Measurements from ENCODE around the gene DLG4. TPM values are rescaled to one million over a fixed set of nuclear protein-coding genes. Genes with fewer than 3 reads are reported as not detected.

The DLG4 gene
- total and polyA plus RNA-seq, 9 donors: 11.0 to 67.7 (median 28.3) TPM

GRCh38 chr17:7178973-7179316 is 40.7 kb downstream of the DLG4 start:
- no peak for DNase-seq

DNA sequence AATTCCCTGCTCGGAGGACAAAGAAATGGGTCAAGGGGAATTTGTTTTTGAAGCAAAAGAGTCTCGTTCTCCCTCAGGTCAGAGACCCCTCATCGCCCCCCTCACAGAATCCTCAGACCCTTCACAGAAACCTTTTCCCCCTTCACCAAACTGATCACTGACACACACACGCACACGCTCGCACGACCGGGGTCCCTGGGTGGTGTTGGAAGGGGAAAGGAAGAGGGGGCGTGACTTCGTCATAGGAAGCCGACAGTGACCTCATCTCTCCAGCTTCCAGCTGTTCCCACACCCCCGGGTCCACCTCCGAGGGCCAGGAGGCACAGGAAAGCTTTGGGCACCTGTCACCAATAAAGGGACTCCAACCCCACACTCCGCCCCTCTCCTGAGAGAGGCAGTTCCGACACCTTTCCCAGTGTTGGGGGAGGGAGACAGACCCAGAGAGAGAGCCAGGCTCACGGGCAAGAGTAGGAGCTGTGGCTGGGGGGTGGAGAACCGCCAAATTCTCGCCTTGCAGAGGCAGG is 41.6 kb downstream of the DLG4 start:
- 3 to 6% (median 4%) methylated on average over 18 of the region's 18 CpGs for whole genome bisulfite sequencing, 3 donors

More at GRCh38 chr17:7178973-7179316, 40.7 kb downstream of the DLG4 start:
- Histone ChIP-seq H3K4me3 (no peak overlapping the region), H3K27ac (no peak overlapping the region), H3K4me1 (ENCODE audit: insufficient read depth) (no peaks in the 10 kb centered on the region), H3K36me3 (no peaks in the 10 kb centered on the region), H3K27me3 (no peaks in the 10 kb centered on the region), H3K9me3 (no peaks in the 10 kb centered on the region)
- intact Hi-C loops (cut with DNase I): loop anchor here in 1 of 4 donors (10.0 kb wide), 1 partner anchor 134 kb away; the partner anchor contains the start of gene SLC16A11
- WGBS, 3 donors: 62 to 69% (median 63%) methylated on average over 11 of the region's 11 CpGs
- no peak for TF ChIP-seq POLR2A (IDR thresholded peaks at IDR 0.05)
- TF ChIP-seq EP300 (IDR thresholded peaks at IDR 0.05): no peak
- TF ChIP-seq CTCF (IDR thresholded peaks at IDR 0.05): no peak

DNA sequence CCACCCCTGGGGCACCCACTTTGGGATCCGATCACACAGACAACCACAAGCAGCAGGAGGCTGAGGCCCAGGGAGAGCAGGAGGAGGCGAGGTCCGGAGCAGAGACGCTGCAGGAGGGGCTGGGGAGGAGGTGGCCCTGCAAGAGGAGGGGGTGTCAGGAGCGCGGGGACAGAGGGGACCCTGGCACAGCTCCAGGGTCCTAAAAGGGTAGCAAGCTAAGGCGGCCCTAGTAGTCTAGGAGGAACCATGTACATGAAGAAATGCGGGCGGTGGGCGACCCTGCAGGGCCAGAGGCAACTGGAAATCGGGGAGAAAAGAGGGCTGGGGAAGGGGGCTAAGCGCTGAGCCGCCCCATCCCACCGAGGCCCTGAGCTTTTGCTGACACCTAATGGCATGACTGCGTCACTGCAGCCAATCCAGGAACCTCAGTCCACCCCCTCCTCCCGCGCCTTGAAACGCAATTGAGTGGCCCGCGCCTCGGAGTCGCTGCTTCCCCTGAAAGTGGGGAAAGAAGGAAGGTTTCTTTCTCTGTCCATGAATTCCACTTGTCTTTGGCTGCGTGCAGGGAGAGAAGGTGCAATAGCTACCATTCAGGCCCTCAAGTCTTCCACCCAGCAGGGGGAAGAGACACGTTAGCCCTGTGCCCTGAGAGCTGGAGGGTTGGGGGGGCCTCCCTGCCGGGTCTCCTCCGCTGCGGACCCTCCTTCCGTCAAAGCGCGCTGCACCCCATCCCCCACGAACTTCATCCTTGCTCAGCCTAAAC is 42.3 kb downstream of the DLG4 start:
- WGBS, 3 donors: 0 to 2% (median 1%) methylated on average over 30 to 31 of the region's 31 CpGs
- Histone ChIP-seq H3K4me1 (ENCODE audit: insufficient read depth) (no peaks in the 10 kb centered on the region), H3K27ac (no peak overlapping the region), H3K27me3 (no peaks in the 10 kb centered on the region), H3K4me3 (peak overlapping the region; percentile 29), H3K9me3 (no peaks in the 10 kb centered on the region), H3K36me3 (no peaks in the 10 kb centered on the region)
- intact Hi-C loops (cut with DNase I): loop anchor here in 1 of 4 donors (10.0 kb wide), 1 partner anchor 133 kb away; the partner anchor contains the start of gene SLC16A11
- no peak for TF ChIP-seq POLR2A (IDR thresholded peaks at IDR 0.05)
- peak; percentile 49 to 63 (median 62) for TF ChIP-seq CTCF (IDR thresholded peaks at IDR 0.05)
- DNase-seq: peak; percentile 53 to 76 (median 72)

More for the DNA sequence above, 41.6 kb downstream of the DLG4 start:
- Histone ChIP-seq H3K27ac (no peak overlapping the region), H3K4me3 (peak overlapping the region; percentile 29), H3K36me3 (no peaks in the 10 kb centered on the region), H3K4me1 (ENCODE audit: insufficient read depth) (no peaks in the 10 kb centered on the region), H3K27me3 (no peaks in the 10 kb centered on the region), H3K9me3 (no peaks in the 10 kb centered on the region)
- TF ChIP-seq EP300 (IDR thresholded peaks at IDR 0.05) (no peak), CTCF (IDR thresholded peaks at IDR 0.05) (no peak), POLR2A (IDR thresholded peaks at IDR 0.05) (no peak)
- intact Hi-C loops (cut with DNase I): loop anchor here in 1 of 4 donors (10.0 kb wide), 1 partner anchor 133 kb away; the partner anchor contains the start of gene SLC16A11
- peak in 1 of 5 donors; percentile 43 for DNase-seq

DNA sequence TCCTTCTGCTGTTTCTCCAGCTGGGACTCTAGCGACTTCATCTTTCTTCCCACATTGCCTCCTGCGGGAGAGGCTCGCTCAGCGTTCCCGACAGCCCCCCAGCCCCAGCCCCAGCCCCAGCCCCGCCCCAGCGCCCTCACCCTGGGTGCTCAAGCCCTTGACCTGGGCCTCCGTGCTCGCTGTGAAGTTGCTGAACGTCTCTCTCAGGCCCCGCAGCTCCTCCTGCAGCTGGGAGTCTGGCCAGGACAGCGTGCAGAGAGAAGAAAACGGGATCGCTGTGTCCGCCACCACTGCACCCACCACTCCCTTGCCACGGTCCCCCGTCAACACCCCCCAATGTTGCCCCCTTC is 42.8 kb downstream of the DLG4 start:
- intact Hi-C loops (cut with DNase I): loop anchor here in 1 of 4 donors (10.0 kb wide), 1 partner anchor 132 kb away; the partner anchor contains the start of gene SLC16A11
- H3K27ac ChIP-seq: no peak overlapping the region
- no peaks in the 10 kb centered on the region for H3K9me3 ChIP-seq
- H3K36me3 ChIP-seq: no peaks in the 10 kb centered on the region
- H3K4me1 ChIP-seq (ENCODE audit: insufficient read depth): no peaks in the 10 kb centered on the region
- no peak for TF ChIP-seq POLR2A (IDR thresholded peaks at IDR 0.05)
- no peak for TF ChIP-seq EP300 (IDR thresholded peaks at IDR 0.05)
- TF ChIP-seq CTCF (IDR thresholded peaks at IDR 0.05): no peak
- H3K4me3 ChIP-seq: no peak overlapping the region
- no peaks in the 10 kb centered on the region for H3K27me3 ChIP-seq
- no peak for DNase-seq
- WGBS, 3 donors: 2 to 5% (median 4%) methylated on average over 11 to 17 of the region's 17 CpGs

Measured in ovary (tissue), 9 donors.